Right renal pelvis (tissue), 4 donors: ENCODE data around the gene POC1A. TPM values are rescaled to one million over a fixed set of nuclear protein-coding genes. Genes with fewer than 3 reads are reported as not detected.
"Not testable (repeated sequence)": the region's sequence is repeated elsewhere in the genome, so short reads cannot be mapped to it uniquely, and the experiment has no call there.

ENCODE experiments used
- DNase-seq, 4 donors: peaks; one replicate each; pipeline ENCODE4 v3.0.0-alpha.2; 2013; ENCODE audit warnings: low read depth in 4 of 4, low spot score in 3 of 4, missing footprints in 1 of 4
- polyA plus RNA-seq, 4 donors: library from polyadenylated mRNA; unstranded; fragments of 120-200 nt; gene quantifications; one replicate each; pipeline ENCODE4 v1.2.1, GENCODE V29; 2013; ENCODE audit not compliant: insufficient read length in 4 of 4

The POC1A gene
- polyA plus RNA-seq, 4 donors: 7.1 to 8.6 (median 7.9) TPM

DNA sequence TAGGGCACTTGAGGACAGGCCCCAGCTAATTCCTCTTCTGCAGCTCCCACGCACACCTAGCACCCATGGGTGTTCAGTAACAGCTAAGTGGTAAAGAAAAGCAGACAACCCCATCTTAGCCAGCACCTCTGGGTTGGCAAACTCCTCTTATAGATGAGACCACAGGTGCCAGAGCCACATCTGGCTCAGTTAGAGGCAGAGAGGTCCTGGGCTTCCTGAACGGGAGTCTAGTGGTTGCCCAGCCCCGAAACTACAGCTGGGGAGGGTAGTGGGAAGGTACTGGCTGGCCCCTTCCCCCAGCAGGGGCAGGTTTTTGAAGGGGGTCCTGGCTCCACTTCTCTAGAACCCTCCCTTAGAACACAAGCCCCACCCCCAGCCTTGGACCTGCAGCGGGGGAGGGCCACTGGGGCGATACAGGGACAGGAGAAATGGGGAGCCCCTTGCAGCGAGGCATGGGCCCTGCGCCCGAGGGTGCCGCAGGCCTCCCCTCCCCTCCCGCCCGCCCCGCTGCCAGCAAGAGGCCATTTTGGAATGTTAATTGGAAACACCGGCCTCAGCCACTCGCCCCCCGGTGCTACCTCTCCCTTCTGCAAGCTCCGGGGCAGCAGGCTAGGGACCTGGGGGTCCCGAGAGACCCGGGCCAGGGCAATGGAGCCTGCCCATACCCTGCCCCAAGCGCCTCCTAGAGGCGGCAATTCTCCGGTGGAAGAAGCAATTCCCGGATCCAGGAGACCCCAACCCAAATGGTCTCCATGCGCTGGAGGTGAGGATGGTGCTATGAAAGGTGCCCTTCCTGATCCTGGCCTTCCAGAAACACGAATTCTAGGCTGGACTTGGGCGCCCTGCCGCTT is 99.3 kb downstream of the POC1A start:
- no peak for DNase-seq

DNA sequence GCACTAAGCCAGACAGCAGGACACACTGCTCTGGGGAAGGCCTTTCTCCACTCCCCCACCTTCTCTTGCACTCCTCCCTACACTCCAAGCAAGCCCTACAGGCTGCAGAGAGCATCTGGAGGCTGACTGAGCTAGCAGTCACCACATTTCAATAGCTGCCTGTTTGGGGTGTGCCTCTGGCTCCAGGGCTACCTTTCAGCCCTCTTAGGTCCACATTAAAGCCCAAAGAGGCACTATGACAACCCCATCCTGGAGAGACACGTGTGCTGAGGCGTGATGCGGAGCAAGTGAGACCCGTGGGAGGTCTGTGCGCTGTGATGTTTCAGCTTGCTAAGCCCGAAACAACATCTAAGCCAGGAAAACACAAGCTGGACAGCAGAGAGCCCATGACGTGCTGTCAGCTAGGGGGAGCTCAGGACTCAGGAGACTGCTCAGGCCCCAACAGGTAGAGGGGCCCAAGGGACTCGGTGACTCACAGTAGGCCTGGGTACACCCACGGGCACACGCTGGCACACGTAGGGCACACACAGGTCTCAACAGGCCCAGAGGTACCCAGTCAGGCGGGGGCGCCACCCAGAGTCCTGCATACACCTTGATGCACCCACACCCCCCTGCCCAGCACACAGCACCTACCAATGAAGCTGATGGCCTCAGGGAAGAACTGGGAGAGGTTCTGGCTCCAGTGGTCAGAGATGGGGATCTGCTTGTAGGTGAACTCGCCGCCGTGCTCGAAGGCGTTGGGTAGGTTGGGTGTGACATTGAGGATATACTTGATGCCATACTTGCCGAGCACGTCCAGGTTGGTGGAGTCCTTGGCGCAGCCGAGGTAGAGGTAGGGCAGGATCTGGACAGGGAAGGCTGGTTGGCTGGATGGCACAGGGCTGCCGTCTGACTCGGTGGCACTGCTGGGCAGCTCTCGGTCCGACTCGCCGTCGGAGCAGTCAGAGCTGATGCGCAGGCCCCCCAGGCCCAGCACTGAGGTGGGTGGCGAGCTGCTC is 100.6 kb downstream of the POC1A start:
- DNase-seq: no peak

DNA sequence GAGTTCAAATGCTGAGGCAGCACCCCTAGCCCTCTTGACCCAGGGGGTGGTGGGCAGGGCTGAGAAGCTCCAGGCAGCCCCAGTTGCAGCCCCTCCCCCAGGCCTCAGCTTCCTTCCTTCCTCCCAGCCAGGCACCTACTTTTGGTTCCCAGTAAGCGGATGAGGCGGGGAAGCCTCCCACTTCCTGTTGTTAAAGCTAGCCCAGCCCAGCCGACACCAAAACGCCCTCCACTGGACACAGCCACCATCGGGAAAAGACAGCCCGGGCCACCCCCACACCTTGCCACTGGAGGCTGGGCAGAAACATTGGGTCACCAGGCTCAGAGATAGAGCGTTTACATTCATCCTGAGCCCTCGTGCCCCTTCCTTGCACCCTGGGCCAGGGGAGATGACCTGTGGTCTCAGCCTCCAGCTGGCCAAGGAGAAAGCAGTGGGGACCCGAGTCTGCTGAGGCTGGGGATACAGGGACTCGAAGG is 101.4 kb downstream of the POC1A start:
- peak in 1 of 4 donors; percentile 59 for DNase-seq

DNA sequence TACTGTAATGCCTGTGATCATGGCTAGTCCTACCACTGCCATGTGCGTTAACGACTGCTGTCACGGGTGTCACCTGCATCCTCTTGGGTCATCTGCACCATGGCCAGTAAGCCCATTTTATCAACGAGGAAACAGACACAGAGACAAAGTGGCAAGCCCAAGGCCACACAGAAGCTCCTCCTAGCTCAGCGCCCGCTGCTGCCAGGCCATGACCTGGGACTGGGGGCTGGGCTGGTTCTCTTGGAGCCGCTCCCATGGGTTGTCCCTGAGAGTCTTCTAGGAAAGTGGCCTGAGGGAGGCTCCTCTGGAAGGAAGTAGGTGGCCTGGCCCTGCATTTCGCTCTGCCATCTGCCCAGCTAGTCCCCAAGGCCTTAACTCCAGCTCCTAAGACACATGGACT is 102.8 kb downstream of the POC1A start:
- DNase-seq: no peak

DNA sequence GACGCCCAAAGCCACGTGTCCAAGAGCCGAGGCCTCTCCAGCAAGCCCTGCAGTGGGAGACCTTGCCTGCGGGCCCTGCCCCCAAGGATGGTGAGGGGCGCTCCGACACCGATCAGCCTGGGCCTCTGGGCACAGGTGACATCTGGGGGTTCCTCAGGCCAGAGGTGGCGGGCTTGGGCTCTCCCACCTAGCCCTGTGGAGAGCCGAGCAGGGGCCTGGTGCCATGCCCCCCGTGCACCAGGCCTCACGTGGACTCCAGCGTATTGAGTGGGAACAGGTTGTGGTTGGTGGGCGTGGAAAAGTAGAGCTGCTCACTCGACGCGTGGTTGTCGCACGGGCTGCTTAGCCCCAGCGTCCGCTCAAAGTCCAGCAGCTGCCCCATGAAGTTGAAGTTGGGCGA is 103.7 kb downstream of the POC1A start:
- DNase-seq: no peak

DNA sequence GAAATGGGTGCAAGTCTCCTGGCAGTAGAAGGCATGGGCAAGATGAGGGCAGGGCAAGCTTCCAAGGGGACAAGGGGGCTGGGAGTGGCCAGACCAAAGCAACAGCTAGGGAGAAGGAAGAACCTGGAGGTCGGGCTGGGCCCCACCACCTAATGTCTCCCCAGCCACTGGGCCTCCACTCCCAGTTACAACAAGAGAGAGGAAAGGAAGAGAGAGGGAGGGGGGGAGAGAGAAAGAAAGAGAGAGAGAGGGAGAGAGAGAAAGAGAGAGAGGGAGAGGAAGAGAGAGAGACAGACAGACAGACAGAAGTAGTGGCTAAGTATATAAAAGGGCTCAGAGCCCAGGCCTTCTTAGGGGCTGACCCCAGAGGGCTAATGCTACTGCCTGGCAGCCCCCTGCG is 104.7 kb downstream of the POC1A start:
- no peak for DNase-seq

DNA sequence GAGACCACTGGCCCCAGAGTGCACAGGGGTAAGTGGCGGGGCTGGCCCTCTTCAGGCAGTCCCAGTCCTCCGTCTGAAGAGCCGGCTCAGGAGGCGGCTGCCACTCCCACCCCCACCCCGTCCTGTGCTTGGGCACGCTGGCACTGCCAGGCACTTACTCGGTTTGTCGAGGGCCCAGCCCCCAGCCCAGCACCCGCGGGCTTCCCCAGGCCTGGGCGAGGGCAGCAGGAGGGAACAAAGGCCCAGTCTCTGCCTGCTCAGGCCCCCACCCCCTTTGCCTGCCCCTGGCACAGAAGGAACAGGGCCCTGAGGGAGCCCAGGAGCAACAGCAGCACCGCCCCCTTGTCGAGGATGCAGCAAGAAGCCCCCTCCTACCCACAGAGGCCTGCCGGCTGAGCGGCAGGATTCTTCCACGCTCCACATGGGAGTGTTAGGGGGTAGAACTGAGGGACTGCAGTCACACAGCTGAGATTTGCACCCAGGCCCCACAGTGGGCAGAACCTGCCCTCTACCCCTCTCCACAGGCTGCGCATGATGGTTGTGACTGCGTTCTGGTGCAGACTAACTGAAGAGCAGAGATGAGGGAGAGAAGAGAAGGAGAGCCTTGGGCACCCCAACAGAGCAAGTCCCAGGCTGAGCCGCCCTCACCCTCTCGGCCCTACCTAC is 106.8 kb downstream of the POC1A start:
- no peak for DNase-seq

DNA sequence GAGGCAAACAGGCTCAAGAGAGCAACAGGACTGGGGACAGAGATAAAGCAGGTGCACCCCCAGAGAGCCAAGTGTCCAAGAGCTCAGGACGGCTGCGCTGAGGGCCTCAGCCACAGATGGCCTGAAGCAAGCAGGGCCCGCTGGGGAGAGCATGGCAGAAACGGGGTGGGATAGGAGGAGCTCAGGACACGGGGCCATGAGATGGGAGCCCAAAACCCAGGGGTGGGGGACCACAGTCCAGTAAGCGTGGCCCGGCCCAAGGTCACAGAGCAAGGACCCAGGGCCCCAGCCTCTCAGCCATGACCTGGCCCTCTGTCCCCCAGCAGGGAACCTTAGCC is 107.4 kb downstream of the POC1A start:
- no peak for DNase-seq

DNA sequence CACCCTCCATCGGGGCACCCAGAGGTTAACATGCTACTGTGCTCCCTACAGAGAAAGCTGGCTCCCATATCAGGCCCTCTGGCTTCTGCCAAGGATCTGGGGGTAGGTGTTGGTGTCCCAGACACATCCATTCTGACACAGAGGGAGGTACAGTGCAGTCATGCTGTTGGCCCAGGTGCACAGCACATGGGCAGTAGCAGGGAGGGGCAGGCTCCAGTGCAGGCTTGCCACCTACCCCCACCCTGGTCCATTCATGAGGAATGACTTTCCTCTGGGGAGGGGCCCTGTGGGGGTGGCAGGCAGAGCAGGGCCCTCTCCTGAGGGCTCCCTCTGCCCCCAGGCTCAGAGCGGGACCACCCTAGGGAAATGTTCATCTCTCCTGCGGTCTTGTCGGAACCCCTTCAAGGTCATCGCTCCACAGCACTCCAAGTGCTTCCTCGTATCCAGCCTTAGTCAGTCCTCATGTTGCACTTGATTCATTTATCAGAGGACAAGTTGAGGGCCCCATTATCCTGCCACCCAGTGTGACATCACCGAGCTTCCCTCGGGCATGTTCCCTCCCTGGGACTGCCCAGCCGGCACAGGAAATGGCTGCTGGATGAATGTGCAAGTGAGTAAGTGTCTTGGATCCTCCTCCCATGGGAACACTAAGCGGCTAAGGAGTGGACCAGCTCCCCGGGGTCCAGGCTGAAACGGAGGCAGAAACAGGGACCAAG is 107.9 kb downstream of the POC1A start:
- DNase-seq: no peak

DNA sequence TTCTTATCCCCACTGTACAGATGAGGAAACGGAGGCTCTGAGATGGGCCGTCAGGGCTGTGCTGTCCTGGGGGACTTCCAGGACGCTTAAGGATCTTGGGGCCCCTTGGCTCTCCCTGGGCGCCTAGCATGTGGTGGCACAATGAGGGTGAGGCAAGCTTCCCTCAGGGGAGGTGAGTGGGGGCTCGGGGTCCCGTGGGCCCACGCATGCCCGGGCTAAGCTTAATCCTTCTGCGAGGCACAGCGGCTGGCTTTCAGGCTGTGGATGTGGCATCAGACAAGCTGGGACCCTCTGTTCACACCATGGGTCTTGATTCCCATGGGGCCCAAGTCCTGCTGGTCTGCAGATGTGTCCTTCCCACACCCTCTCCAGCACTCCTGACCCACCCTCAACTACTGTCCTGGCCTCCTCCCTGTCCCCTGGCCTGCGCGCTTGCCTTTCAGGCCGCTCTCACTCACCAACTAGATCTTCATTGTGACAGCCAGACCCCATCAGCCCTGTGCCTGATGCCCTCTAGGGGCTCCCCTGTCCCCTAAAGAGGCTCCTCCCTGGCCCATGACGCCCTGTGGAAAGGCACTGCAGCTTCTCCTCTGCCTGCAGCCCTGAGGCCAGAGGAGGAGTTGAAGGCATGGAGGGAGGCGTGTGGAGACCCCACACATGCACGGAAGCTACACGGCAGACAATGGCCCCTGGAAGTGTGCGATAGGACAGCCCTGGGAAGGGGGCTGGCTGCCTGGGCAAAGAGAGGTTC is 109.2 kb downstream of the POC1A start:
- DNase-seq: no peak

DNA sequence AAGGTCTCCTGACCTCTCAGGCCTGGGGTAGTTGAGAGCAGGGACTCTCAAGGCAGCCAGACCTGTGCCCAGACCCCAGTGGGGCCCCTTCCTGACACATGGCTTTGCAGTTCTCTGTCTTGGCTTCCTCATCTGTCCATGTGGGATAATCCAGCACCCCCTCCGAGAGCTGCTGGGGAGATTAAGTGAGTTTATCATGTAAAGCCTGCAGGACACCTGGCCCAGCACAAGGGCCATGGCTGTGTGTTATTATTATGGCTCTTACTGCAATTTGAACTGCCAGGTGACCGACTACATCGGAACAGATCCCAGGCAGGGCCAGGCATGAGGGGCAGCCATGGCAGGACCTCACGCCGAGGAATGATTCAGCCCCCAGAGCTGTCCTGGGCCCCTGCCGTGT is 110.5 kb downstream of the POC1A start:
- DNase-seq: no peak

DNA sequence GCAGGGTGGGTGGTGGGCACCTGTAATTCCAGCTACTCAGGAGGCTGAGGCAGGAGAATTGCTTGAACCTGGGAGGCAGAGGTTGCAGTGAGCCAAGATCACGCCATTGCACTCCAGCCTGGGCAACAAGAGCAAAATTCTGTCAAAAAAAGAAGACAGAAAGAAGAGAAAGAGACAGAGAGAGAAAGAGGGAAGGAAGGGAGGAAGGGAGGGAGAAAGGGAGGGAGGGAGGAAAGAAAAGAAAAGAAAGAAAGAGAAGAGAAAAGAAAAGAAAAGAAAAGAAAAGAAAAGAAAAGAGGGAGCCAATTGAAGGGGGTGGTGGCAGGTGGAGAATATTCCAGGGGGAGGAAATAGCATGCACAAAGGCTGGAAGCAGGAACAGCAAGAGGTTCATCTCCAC is 111.2 kb downstream of the POC1A start:
- not testable (repeated sequence) for DNase-seq

DNA sequence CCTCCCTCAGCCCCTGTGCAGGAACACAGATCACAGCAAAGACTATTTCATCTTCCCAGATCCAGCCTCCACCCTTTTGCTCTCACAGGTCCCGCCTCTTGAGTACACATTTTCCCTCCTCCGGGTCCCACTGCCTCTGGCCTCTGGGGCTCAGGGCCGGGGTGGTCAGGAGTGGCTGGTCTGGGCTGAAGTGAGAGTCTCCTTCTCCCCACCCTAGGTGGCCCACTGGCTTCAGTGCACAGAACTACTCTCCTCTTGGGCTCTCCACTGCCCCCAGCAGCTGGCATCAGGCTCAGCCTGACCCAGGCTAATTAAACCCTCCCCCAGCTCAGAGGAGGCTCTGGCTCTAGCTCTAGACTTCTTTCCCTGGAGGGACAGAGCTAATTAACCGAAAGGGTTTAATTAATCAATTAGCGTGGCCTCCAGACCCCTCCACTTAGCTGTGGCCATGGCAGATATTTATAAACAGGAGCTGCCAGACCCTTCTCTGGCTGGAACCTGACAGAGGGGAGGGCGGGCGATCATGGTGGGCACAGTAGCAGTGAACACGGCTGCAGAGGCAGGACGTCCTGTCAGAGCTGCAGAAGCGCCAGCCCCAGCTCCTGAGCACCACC is 113.0 kb downstream of the POC1A start:
- DNase-seq: no peak

DNA sequence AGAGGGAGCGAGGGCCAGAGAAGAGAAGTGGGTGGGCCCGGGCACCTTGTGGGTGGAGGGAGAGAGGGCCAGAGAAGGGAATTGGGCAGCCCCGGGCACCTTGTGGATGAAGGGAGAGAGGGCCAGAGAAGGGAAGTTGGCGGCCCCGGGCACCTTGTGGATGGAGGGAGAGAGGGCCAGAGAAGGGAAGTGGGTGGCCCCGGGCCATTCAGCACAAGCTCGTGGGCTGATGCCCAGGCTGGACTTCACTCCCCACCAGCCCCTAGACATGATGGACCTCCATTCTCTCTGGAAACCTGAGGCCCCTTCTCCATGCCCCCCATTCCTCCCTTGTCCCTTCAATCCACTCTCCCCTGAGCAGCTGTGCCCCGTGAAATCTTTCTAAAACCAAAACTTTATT is 113.6 kb downstream of the POC1A start:
- no peak for DNase-seq

DNA sequence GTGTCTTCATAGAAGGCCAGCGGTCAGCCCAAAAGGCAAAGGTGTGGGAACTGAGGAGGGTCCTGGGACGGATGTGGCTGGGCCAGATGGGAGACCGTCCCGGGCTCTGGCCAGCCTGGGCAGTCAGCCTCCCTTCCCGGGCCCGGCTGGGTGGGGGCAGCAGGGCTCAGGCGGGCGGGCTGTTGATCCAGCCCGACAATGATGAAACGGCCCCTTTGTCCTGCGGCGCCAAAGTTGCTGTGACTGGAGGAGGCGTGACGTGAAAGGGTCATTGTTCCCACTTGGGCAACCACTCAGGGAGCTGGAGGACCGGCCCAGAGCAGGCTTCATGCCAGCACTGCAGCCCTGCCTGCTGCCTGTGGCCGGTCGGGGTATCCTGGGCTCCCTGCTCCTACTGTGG is 114.4 kb downstream of the POC1A start:
- no peak for DNase-seq

DNA sequence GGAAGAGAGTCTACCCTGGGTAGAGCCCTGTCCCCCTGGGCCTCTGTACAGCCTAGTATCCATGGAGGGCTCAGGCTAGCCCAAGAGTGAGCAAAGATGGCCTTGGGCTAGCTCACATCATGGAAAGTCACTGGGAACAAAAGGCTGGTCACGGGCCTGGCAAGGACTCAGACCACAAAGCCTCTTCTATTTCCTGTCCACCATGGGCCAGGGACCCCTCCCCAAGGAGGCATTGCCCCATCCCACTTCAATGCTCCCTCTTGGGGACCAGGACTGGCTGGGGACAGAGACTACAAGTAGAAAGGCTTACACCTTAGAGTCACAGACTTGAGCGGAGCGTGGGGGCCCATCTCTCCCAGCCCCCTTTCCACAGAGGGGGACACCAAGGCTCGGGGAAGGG is 114.8 kb downstream of the POC1A start:
- no peak for DNase-seq

DNA sequence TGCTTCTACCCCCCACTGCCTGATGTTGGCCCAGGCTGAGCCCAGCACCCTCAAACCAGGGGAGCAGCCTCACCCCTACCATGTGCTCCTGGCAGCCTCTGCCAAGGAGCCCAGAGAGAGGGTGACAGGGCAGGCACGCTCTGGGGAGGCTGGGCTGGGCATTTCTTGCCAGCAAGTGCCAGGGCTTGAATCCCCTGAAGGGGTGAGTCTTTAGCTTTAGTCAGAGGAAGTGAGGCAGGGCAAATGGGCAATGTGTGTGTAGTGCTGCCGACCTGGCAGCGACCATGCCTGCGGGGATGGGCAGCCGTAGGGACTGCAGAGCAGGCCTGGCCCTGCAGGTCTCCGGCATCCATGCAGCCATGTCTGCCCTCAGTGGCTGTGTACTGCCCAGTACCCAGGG is 116.0 kb downstream of the POC1A start:
- no peak for DNase-seq

DNA sequence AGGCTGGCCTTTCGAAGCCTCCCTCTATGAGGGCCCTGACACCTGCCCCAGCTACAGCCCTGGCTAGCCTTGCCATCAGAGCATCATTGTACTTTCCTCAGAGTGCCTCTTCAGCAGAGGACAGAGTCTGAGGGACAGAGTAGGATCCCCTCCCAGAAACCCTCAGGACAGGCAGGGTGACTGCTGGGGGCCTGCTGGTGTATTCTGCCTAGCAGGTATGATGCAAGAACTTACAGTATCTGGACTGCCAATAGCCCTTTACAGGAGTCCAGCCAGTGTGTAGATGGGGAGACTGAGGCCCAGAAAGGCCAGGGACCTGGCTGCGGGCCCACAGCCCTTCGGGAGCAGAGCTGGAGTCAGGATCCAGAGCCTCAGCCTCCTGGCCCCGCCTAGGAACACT is 116.9 kb downstream of the POC1A start:
- no peak for DNase-seq

DNA sequence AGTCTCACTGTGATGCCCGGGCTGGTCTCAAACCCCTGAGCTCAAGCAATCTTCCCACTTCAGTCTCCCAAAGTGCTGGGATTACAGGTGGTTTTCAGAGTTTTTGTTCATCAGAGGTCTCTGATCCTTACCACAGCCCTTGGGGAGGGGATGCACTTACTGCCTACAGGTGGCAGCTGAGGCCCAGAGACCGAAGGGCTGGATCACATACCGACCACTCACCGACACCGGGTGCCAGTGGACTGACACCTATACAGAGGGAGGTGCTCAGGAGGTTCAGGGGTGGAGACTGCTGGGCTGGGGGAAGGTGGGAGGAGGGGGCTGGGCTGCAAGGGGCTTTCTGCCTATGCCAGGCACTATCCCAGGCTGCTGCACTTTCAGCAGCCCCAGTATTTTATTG is 117.4 kb downstream of the POC1A start:
- DNase-seq: no peak
